Fibroblast of lung (primary cell): Measurements from ENCODE around the gene SPG11. TPM values are rescaled to one million over a fixed set of nuclear protein-coding genes. Genes with fewer than 3 reads are reported as not detected.

Experiments
- DNase-seq, 2 donors: peaks; one replicate each; pipeline versions ENCODE4 v3.0.0 to v3.0.0-alpha.2; 2010; ENCODE audit warnings: low read depth in 2 of 2
- H2AFZ ChIP-seq: 2 replicates; pipeline ENCODE4 v1.5.1; 2012; ENCODE audit warnings: low read length, control low read depth, inconsistent platforms
- H3K27ac ChIP-seq: 2 replicates; pipeline ENCODE4 v1.5.1; 2011; ENCODE audit warnings: low read length, control low read depth; ENCODE audit not compliant: insufficient read depth
- H3K27me3 ChIP-seq: 2 replicates; pipeline ENCODE4 v1.5.1; 2011; ENCODE audit warnings: mild to moderate bottlenecking, low read length; ENCODE audit not compliant: control insufficient read depth, insufficient read depth
- H3K36me3 ChIP-seq: 2 replicates; pipeline ENCODE4 v1.5.1; 2011; ENCODE audit warnings: low read length; ENCODE audit not compliant: control insufficient read depth, insufficient read depth
- H3K4me1 ChIP-seq: 2 replicates; pipeline ENCODE4 v1.5.1; 2011; ENCODE audit warnings: low read length; ENCODE audit not compliant: control insufficient read depth, insufficient read depth; ENCODE audit errors: extremely low read depth
- H3K4me2 ChIP-seq: 2 replicates; pipeline ENCODE4 v1.5.1; 2011; ENCODE audit warnings: low read length, control low read depth; ENCODE audit not compliant: insufficient read depth; ENCODE audit errors: extremely low read depth
- H3K4me3 ChIP-seq, 4 experiments: fragments of 200-600 bp in 1 of 4; sonication (generic) in 1 of 4; replicated peaks in 1 of 4; 2 replicates each; pipeline ENCODE4 v1.5.1; 2011 to 2016; ENCODE audit warnings: low read length in 4 of 4, low read depth in 3 of 4, mild to moderate bottlenecking in 3 of 4, control low read depth in 2 of 4, inconsistent platforms in 1 of 4, mixed read lengths in 1 of 4; ENCODE audit not compliant: insufficient read depth in 1 of 4; ENCODE audit errors: control extremely low read depth in 1 of 4
- H3K79me2 ChIP-seq: 2 replicates; pipeline ENCODE4 v1.5.1; 2012; ENCODE audit warnings: mild to moderate bottlenecking, low read length, inconsistent platforms; ENCODE audit not compliant: control insufficient read depth, insufficient read depth
- H3K9ac ChIP-seq: 2 replicates; pipeline ENCODE4 v1.5.1; 2011; ENCODE audit warnings: mild to moderate bottlenecking, low read length, control low read depth; ENCODE audit not compliant: insufficient read depth
- H3K9me3 ChIP-seq: 2 replicates; pipeline ENCODE4 v1.5.1; 2012; ENCODE audit warnings: low read depth, low read length; ENCODE audit not compliant: control insufficient read depth, insufficient read depth
- H4K20me1 ChIP-seq: 2 replicates; pipeline ENCODE4 v1.5.1; 2011; ENCODE audit warnings: low read length; ENCODE audit not compliant: control insufficient read depth, insufficient read depth; ENCODE audit errors: extremely low read depth
- EZH2 ChIP-seq: IDR thresholded peaks from 2 replicates; pipeline ENCODE4 v1.5.1; 2012; ENCODE audit warnings: low read length, control low read depth, mild to moderate bottlenecking; ENCODE audit errors: missing control alignments
- polyA plus RNA-seq, 2 donors: library from polyadenylated mRNA; depleted of rRNA in 1 of 2; stranded (reverse) in 1 of 2; unstranded in 1 of 2; fragments of >200 nt; gene quantifications; 2 replicates each; pipeline ENCODE4 v1.2.1, GENCODE V29; 2011 to 2012; ENCODE audit warnings: missing spikeins in 1 of 2
- total RNA-seq: library from RNA; depleted of rRNA; stranded (reverse); fragments of >200 nt; gene quantifications from 2 replicates; pipeline ENCODE4 v1.2.1, GENCODE V29; 2014
- TF ChIP-seq, protein P1 (sequence below), 2 donors: IDR thresholded peaks in 1 of 2; conservative IDR thresholded peaks in 1 of 2; 1 replicate in 1 of 2; 2 replicates in 1 of 2; pipeline ENCODE4 v1.5.1; 2011 to 2012; ENCODE audit warnings: low read length in 2 of 2, control low read depth in 1 of 2, inconsistent platforms in 1 of 2, low read depth in 1 of 2, mild to moderate bottlenecking in 1 of 2

SPG11 gene
- total and polyA plus RNA-seq, 2 donors (not counting 1 experiment from before 2014, with no cell fraction given) = 35.6 to 95.9 TPM

DNA sequence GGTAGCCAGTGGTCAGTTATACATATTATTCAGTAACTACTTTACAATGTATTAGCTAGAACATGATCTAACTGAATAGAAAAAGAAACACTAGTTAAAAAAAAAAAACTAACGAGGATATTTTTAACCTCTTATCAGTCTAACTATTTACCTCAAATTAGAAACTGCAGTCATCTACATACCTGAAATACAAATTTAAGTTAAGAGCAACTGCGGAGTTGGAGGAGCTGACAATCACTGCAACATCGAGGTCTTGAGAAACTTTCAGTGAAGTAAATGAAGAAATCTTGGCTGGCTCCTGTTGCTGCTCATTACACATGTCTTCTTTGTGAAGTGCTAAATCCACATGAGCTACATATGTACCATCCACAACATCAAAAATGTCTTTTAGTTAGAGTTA is 6.5 kb downstream of the SPG11 start:
- H4K20me1 ChIP-seq = no peaks in the 10 kb centered on the region
- H3K36me3 ChIP-seq = peaks cover 4% of the 10 kb centered on the region
- no peak overlapping the region for H3K4me2 ChIP-seq

DNA sequence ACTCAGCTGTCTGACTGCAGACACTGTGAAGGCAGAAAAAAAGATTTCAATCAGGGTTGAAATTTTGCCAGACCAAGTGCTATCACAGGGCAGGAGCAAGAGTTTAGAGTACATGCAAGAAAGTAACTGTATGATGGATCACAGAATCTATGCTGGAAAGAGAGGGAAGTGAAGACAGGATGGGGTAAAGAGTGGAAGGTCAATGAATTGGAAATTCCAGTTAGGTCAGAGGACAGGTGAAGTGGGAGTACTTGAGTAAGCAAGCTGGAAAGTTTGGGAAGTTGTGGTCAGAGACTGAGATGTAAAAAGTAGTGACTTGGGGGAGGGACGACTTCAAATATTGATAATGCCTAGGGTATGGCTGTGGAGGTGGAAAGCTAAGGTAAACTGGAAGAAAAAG is 7.2 kb downstream of the SPG11 start:
- Histone ChIP-seq H3K36me3 (peaks cover 8% of the 10 kb centered on the region), H3K4me2 (no peak overlapping the region)
- DNase-seq = no peak

More for the DNA sequence above, 6.5 kb downstream of the SPG11 start:
- Histone ChIP-seq H3K27ac (no peak overlapping the region), H3K4me1 (no peaks in the 10 kb centered on the region), H3K79me2 (peaks cover 10% of the 10 kb centered on the region), H3K4me3 (no peak overlapping the region), H2AFZ (no peak overlapping the region), H3K9me3 (no peaks in the 10 kb centered on the region), H3K9ac (no peak overlapping the region), H3K27me3 (no peaks in the 10 kb centered on the region)
- TF ChIP-seq EZH2 = no peak
- DNase-seq = no peak

DNA sequence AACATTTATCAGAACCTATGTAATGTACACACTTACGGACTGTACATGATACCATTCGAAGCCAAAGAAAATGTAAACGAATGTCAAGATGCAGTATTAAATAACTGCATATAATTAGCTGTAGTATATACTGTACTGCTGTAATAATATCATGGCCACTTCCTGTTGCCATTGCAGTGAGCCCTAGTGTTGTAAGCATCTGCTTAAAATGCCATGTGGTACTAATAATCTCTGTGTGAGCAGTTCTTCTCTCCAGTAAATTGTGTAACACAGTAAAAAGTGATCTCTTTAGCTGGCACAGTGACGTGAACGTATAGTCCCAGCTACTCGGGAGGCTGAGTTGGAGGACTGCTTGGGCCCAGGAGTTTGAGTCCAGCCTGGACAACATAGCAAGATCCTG is 8.6 kb downstream of the SPG11 start:
- no peak overlapping the region for H3K4me2 ChIP-seq

More for the DNA sequence above, 7.2 kb downstream of the SPG11 start:
- no peak for TF ChIP-seq EZH2
- TF ChIP-seq, protein P1, sequence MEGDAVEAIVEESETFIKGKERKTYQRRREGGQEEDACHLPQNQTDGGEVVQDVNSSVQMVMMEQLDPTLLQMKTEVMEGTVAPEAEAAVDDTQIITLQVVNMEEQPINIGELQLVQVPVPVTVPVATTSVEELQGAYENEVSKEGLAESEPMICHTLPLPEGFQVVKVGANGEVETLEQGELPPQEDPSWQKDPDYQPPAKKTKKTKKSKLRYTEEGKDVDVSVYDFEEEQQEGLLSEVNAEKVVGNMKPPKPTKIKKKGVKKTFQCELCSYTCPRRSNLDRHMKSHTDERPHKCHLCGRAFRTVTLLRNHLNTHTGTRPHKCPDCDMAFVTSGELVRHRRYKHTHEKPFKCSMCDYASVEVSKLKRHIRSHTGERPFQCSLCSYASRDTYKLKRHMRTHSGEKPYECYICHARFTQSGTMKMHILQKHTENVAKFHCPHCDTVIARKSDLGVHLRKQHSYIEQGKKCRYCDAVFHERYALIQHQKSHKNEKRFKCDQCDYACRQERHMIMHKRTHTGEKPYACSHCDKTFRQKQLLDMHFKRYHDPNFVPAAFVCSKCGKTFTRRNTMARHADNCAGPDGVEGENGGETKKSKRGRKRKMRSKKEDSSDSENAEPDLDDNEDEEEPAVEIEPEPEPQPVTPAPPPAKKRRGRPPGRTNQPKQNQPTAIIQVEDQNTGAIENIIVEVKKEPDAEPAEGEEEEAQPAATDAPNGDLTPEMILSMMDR (conservative IDR thresholded peaks at IDR 0.05 in 1 of 2, IDR thresholded peaks at IDR 0.05 in 1 of 2; ENCODE audit: low read depth in 1 of 2, low read length in 2 of 2) = no peak
- Histone ChIP-seq H3K27me3 (no peaks in the 10 kb centered on the region), H3K4me1 (no peaks in the 10 kb centered on the region), H2AFZ (no peak overlapping the region), H3K4me3 (no peak overlapping the region), H3K9me3 (no peaks in the 10 kb centered on the region), H3K9ac (no peak overlapping the region), H3K27ac (no peak overlapping the region), H4K20me1 (no peaks in the 10 kb centered on the region), H3K79me2 (peaks cover 8% of the 10 kb centered on the region)

More for the DNA sequence above, 8.6 kb downstream of the SPG11 start:
- H2AFZ ChIP-seq = no peak overlapping the region
- H3K4me3 ChIP-seq = no peak overlapping the region
- H4K20me1 ChIP-seq = no peaks in the 10 kb centered on the region
- no peaks in the 10 kb centered on the region for H3K27me3 ChIP-seq
- TF ChIP-seq, protein P1 (conservative IDR thresholded peaks at IDR 0.05 in 1 of 2, IDR thresholded peaks at IDR 0.05 in 1 of 2; ENCODE audit: low read depth in 1 of 2, low read length in 2 of 2) = no peak
- TF ChIP-seq EZH2 = no peak
- H3K79me2 ChIP-seq = no peaks in the 10 kb centered on the region
- no peaks in the 10 kb centered on the region for H3K9me3 ChIP-seq
- H3K27ac ChIP-seq = no peak overlapping the region
- no peak overlapping the region for H3K9ac ChIP-seq
- no peaks in the 10 kb centered on the region for H3K4me1 ChIP-seq
- DNase-seq = peak in 1 of 2 donors; percentile 18
- H3K36me3 ChIP-seq = peaks cover 8% of the 10 kb centered on the region
